Activated T-cell treated with anti-CD3 and anti-CD28 coated beads, Interleukin-2, amount 50 U/mL, for 48 hours (primary cell): Measurements from ENCODE around the gene UNC45A.

Experiments
- DNase-seq, 2 experiments: peaks; one replicate each; pipeline ENCODE4 v3.0.0-alpha.2; 2020

UNC45A gene

DNA sequence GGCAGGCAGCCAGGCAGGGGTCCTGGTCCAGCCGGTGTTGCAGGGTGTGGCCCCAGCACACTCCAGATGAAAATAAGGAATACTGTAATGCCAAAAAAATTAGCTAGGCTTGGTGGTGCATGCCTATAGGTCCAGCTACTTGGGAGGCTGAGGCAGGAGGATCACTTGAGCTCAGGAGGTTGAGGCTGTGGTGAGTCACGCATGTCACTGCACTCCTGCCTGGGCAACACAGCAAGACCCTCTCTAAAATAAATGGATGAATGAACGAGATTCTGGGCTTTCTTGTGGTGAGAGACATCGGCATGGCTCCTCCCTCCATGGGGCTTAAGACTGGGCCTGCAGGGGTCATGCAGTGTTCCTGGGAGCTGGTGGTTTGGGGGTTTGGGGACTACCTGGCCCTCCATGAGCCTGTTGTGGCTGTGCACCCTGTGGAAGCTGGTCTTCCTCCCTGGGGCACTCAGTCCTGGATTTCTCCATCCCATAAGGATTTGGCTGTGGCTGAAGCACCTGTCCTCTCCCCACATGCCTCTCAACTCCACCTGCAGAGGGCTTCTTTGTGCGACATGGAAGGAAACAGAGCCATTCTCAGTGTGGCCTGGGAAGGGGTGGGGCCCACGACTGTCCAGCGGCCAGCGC, 12.0 kb downstream of the UNC45A start:
- DNase-seq = no peak

DNA sequence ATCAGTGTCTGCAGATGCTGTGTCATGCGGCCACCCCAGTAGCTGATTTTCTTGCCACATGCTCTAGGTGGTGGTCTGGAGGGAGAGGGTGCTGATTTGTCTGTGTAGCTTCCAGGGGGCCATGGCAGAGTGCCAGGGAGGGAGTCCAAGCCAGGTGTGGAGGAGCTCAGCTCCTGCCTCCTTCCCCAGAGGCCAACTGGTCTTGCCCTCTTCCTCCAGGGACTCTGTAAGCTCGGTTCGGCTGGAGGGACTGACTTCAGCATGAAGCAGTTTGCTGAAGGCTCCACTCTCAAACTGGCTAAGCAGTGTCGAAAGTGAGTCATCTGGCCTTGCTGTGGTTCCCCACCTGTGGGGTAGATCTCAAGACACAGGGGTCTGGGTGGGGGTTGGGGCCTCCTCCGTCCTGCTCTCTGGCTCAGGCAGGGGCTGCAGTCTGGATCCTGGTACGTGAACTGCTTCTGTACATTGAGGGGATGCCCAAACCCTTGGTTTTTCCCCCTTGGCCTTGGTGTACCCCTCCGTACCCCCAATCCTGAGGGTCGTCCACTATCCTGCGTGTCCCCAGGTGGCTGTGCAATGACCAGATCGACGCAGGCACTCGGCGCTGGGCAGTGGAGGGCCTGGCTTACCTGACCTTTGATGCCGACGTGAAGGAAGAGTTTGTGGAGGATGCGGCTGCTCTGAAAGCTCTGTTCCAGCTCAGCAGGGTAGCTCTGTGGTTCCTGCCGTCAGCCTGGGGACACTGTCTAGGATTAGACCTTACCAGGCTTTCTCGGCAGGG, 12.7 kb downstream of the UNC45A start:
- DNase-seq = no peak

DNA sequence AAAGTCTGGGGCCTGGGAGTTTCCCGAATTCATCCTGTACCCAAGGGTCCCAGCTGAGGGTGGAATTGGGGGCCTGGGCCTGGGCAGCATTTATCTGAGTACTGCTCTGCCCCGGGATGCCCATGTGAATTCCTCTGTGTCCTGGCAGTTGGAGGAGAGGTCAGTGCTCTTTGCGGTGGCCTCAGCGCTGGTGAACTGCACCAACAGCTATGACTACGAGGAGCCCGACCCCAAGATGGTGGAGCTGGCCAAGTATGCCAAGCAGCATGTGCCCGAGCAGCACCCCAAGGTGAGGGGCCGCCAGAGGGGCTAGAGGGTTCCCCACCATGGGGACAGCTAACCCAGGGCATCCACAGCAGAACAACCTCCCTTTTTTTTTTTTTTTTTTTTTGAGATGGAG, 13.4 kb downstream of the UNC45A start:
- no peak for DNase-seq

- DNase-seq = no peak
Observed at GRCh38 chr15:90949979-90950675, 15.0 kb downstream of the UNC45A start.

GRCh38 chr15:90950676-90951075, 15.6 kb downstream of the UNC45A start:
- DNase-seq = no peak

DNA sequence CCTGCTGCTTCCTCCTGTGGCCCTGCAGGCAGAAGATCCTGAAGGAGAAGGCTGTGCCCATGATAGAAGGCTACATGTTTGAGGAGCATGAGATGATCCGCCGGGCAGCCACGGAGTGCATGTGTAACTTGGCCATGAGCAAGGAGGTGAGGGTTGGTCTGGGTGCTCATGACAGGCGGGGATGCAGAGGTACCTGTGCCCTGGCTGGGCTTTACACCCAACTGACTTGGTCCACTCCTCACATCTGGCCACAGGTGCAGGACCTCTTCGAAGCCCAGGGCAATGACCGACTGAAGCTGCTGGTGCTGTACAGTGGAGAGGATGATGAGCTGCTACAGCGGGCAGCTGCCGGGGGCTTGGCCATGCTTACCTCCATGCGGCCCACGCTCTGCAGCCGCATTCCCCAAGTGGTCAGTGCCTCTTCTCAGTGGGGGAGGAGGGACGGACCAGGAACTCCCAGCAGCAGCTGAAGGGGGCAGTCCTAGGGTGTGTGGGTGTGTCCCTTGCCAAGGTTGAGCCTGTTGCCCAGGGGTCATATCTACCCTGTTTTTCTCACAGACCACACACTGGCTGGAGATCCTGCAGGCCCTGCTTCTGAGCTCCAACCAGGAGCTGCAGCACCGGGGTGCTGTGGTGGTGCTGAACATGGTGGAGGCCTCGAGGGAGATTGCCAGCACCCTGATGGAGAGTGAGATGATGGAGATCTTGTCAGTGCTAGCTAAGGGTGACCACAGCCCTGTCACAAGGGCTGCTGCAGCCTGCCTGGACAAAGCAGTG, 18.0 kb downstream of the UNC45A start:
- DNase-seq = no peak

DNA sequence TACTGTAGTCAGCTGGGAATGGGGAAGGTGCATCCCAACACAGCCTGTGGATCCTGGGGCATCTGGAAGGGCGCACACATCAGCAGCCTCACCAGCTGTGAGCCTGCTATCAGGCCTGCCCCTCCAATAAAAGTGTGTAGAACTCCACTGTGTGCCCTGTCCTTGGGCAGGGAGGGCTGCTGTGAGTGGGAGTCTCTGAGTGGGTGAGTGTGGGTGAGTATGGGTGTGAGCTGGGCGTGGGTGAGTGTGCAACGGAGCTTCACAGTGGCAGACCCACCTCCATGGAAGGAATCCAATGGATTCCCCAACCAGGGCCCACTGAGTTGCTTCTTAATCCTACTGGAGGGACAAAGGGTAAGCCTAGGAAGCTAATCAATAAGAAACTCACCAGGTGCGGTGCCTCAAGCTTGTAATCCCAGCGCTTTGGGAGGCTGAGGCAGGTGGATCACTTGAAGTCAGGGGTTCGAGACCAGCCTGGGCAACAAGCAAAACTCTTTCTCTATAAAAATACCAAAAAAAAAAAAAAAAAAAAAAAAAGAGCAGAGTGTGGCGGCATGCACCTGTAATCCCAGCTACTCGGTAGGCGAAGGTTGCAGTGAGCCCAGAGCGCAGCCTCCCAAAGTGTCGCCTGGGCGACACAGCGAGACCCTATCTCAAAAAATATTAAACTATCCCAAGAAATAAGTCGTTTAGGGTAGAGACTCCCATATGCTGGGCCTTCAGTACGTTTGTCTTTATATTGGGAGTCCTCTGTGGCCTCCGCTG, 19.0 kb downstream of the UNC45A start:
- DNase-seq = no peak

GRCh38 chr15:90954712-90955623, 19.9 kb downstream of the UNC45A start, which contains the start of gene RCCD1:
Gene RCCD1 (plus strand): TSS chr15:90954884. CDS start chr15:90956735, 1,851 bp downstream.
- peak; percentile 92 to 93 for DNase-seq

DNA sequence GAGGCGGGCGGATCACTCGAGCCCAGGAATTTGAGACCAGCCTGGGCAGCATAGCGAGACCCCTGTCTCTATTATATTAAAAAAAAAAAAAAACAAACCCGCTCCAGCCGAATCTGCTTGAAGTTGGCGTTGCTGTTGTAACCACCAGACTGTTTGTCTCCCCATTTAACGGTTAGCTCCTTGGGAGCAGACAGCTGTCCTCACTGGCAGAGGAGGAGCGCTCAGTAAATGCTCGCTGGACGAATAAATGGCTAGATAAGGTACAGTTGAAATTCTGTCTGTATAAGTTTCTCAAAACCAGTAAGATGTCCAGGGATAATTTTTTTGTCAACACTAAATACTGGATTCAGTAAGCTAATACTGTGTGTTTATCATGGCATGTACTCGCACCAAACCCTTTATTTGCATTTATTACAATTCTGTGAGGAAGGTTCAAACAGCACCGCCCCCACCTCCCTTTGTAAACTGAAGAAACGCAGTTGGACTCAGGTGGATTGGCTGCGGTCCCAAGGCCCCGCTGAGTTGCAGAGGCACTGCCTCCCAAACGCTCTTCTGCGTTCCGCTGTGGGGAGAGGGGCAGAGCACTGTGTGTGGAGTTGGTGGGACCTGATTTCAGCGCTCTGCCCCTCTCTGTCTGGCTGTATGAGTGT, 20.7 kb downstream of the UNC45A start:
- DNase-seq = peak; percentile 32 to 33

- DNase-seq = peak; percentile 82 to 83
Observed at GRCh38 chr15:90956274-90957030, 21.4 kb downstream of the UNC45A start.

- DNase-seq = no peak
Observed at GRCh38 chr15:90957031-90957790, 22.1 kb downstream of the UNC45A start.

DNA sequence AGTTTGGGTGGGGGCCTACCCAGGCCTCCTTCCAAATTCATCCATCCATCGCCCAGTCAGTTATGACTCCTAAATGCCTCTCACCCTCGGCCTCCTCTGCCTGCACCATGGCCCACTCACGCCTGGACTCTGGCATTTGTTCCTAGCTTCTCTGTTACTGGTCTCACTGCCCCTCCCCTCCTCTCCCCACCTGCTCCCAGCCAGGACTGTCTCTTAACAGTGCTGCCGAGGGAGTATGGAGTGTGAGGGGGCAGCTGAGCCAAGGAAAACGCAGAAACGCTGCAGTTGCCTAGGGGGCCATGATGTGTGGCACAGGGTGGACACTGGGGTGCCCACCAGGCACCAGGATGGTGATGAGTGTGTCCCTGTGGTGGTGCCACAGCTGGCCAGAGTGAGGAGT, 22.7 kb downstream of the UNC45A start:
- DNase-seq = no peak

DNA sequence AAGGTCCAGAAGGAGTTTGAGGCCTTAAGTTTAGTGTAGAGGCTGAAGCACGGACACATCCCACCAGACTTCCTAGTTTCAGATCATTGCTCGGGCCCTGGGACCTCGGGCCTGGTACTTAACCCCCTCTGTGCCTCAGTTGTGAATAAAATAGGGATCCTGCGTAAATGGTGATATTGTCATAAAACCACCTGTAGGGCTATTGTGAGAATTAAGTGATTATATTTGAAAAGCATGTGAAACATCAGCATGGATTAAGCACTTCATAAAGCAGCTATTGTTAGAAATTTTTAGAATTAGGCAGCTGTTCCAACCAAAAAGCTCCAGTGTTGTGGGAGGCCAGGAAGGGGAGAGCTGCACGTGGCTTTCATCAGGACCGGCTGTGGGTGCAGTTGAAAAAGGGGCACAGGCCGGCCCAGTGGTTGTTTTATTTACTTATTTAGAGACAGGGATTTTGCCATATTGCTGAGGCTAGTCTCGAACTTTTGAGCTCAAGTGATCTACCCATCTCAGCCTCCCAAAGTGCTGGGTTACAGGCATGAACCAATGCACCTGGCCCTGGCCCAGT, 24.0 kb downstream of the UNC45A start:
- no peak for DNase-seq

GRCh38 chr15:90959894-90960293, 24.8 kb downstream of the UNC45A start:
- DNase-seq = no peak

DNA sequence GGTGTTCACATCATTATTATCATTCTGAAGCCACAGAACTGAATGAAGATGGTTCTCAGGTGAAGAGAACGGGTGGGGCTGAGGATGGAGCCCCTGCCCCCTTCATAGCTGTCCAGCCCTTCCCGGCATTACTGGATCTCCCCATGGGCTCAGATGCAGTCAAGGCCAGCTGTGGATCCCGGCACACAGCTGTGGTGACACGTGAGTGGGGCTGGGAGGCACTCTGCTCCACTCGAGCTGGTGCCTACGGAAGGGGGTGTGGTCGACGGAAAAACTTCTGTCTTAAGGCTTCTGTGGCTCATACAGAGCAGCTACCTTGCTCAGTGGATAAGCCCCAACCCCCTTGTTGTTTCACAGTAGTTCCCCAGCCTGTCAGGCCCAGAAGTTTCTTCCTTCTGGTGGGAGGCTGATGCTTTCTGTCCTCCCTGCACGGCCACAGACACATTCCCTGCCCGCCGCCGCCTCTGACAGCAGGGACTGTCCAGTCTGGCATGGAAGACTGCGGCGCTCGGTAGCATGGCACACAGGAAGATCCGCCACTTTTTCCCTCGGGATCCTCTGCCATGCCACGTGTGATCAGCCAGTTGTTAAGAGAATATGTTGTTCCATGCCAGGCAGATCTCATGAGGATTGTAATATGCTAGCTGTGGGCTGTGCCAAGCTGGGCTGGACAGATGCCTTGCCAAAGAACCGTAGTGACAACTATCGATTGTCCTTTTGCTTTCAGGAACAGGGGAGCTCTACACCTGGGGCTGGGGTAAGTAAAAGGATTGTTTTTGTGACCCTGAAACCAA, 25.4 kb downstream of the UNC45A start:
- no peak for DNase-seq

GRCh38 chr15:90962021-90962420, 26.9 kb downstream of the UNC45A start:
- no peak for DNase-seq

GRCh38 chr15:90966262-90966661, 31.2 kb downstream of the UNC45A start:
- no peak for DNase-seq

DNA sequence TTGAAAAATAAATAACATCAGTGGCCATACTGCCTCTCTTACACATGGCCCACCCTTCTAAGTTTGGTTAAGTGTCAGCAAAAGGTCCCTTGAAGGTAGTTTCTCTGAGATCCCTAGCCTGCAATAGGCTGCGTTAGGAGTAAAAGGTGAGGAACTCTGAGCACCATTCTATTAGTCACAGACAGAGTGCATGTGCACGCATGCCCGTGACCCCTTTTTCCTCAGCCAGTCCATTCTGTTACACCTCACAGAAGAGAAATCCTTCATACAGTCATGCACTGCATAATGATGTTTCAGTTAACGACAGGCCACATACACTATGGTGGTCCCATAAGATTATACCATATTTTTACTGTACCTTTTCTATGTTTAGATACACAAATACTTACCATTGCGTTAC, 32.1 kb downstream of the UNC45A start:
- no peak for DNase-seq
